Stimulated activated CD4-positive, alpha-beta T cell treated with anti-CD3 and anti-CD28 coated beads, Interleukin-1b, Interleukin-23, amount 100 ng/mL, for 48 hours (primary cell): Measurements from ENCODE around the gene BAHCC1.

ENCODE experiments used
- DNase-seq: peaks from one replicate; pipeline ENCODE4 v3.0.0-alpha.2; 2020

Gene BAHCC1

GRCh38 chr17:81387100-81388090 is 7.9 kb upstream of the BAHCC1 start:
- DNase-seq: peak; percentile 47

GRCh38 chr17:81388091-81388611 is 7.1 kb upstream of the BAHCC1 start:
- no peak for DNase-seq

- DNase-seq: no peak
Observed at GRCh38 chr17:81388612-81389367, 6.5 kb upstream of the BAHCC1 start.

- no peak for DNase-seq
Observed at GRCh38 chr17:81389585-81389984, 5.7 kb upstream of the BAHCC1 start.

GRCh38 chr17:81390029-81390872 is 5.0 kb upstream of the BAHCC1 start:
- DNase-seq: no peak

GRCh38 chr17:81390873-81391255 is 4.4 kb upstream of the BAHCC1 start:
- DNase-seq: no peak

GRCh38 chr17:81391293-81391935 is 3.8 kb upstream of the BAHCC1 start:
- no peak for DNase-seq

- no peak for DNase-seq
Observed at GRCh38 chr17:81391936-81392908, 3.0 kb upstream of the BAHCC1 start.

- no peak for DNase-seq
Observed at GRCh38 chr17:81392909-81393654, 2.2 kb upstream of the BAHCC1 start.

GRCh38 chr17:81393684-81394376 is 1.4 kb upstream of the BAHCC1 start:
- peak; percentile 94 for DNase-seq

- DNase-seq: no peak
Observed at GRCh38 chr17:81394377-81394920, 808 bp upstream of the BAHCC1 start.

GRCh38 chr17:81395600-81396277 is 482 bp downstream of the BAHCC1 start:
- no peak for DNase-seq

GRCh38 chr17:81396278-81396721 is 1.0 kb downstream of the BAHCC1 start:
- DNase-seq: no peak

- DNase-seq: peak; percentile 18
Observed at GRCh38 chr17:81396722-81397313, 1.6 kb downstream of the BAHCC1 start.

- peak; percentile 22 for DNase-seq
Observed at GRCh38 chr17:81397314-81398175, 2.3 kb downstream of the BAHCC1 start.

- no peak for DNase-seq
Observed at GRCh38 chr17:81398176-81398831, 3.0 kb downstream of the BAHCC1 start.
